Head of caudate nucleus (tissue), 42 donors: Measurements from ENCODE around the gene FBXL7.

Source experiments
- DNase-seq, 42 donors: peaks; one replicate each; pipeline versions ENCODE4 v3.0.0 to v3.0.0-alpha.2; 2020 to 2021; ENCODE audit warnings: mixed read lengths in 7 of 42
- intact Hi-C: fragments of 100-400 bp; cut with DNase I; formaldehyde crosslinking; loops from one replicate; pipeline ENCODE4 v1.15.0; 2022

Gene FBXL7

GRCh38 chr5:15785531-15785981, 285.6 kb downstream of the FBXL7 start:
- intact Hi-C loops = no loop called here
- DNase-seq = peak in 32 of 42 donors; percentile 19 to 74 (median 47)

GRCh38 chr5:15786326-15786725, 286.3 kb downstream of the FBXL7 start:
- intact Hi-C loops = no loop called here
- no peak for DNase-seq

- intact Hi-C loops = no loop called here
- no peak for DNase-seq
These were observed 286.9 kb downstream of the FBXL7 start for GRCh38 chr5:15786884-15787283.

GRCh38 chr5:15787681-15788080, 287.7 kb downstream of the FBXL7 start:
- DNase-seq = no peak
- intact Hi-C loops = no loop called here

GRCh38 chr5:15789642-15790041, 289.7 kb downstream of the FBXL7 start:
- no peak for DNase-seq

GRCh38 chr5:15790446-15791018, 290.6 kb downstream of the FBXL7 start:
- intact Hi-C loops = loop anchor here (5.0 kb wide), 1 partner anchor 288 kb away; the partner anchor contains the start of gene FBXL7
- no peak for DNase-seq

More at GRCh38 chr5:15789642-15790041, 289.7 kb downstream of the FBXL7 start:
- intact Hi-C loops = loop anchor here (5.0 kb wide), 1 partner anchor 287 kb away; the partner anchor contains the start of gene FBXL7

GRCh38 chr5:15791274-15791673, 291.3 kb downstream of the FBXL7 start:
- peak in 2 of 42 donors; percentile 37 to 60 for DNase-seq
- intact Hi-C loops = loop anchor here (5.0 kb wide), 1 partner anchor 289 kb away; the partner anchor contains the start of gene FBXL7

- DNase-seq = no peak
- intact Hi-C loops = loop anchor here (5.0 kb wide), 1 partner anchor 290 kb away; the partner anchor contains the start of gene FBXL7
These were observed 291.9 kb downstream of the FBXL7 start for GRCh38 chr5:15791859-15792258.

- intact Hi-C loops = loop anchor here (5.0 kb wide), 1 partner anchor 292 kb away; the partner anchor contains the start of gene FBXL7
- peak in 1 of 42 donors; percentile 53 for DNase-seq
These were observed 294.3 kb downstream of the FBXL7 start for GRCh38 chr5:15794052-15794985.

- DNase-seq = no peak
- intact Hi-C loops = no loop called here
These were observed 296.1 kb downstream of the FBXL7 start for GRCh38 chr5:15796096-15796495.

- DNase-seq = no peak
- intact Hi-C loops = no loop called here
These were observed 296.6 kb downstream of the FBXL7 start for GRCh38 chr5:15796557-15796956.

GRCh38 chr5:15797116-15797515, 297.1 kb downstream of the FBXL7 start:
- intact Hi-C loops = no loop called here
- DNase-seq = no peak

GRCh38 chr5:15798006-15798405, 298.0 kb downstream of the FBXL7 start:
- DNase-seq = peak in 7 of 42 donors; percentile 17 to 60 (median 36)

GRCh38 chr5:15799014-15799413, 299.0 kb downstream of the FBXL7 start:
- intact Hi-C loops = no loop called here
- no peak for DNase-seq

More at GRCh38 chr5:15798006-15798405, 298.0 kb downstream of the FBXL7 start:
- intact Hi-C loops = no loop called here

- intact Hi-C loops = no loop called here
- no peak for DNase-seq
These were observed 299.6 kb downstream of the FBXL7 start for GRCh38 chr5:15799612-15800011.

- no peak for DNase-seq
- intact Hi-C loops = no loop called here
These were observed 303.3 kb downstream of the FBXL7 start for GRCh38 chr5:15803280-15803679.

GRCh38 chr5:15806613-15807012, 306.6 kb downstream of the FBXL7 start:
- intact Hi-C loops = no loop called here
- no peak for DNase-seq

- no peak for DNase-seq
- intact Hi-C loops = no loop called here
These were observed 307.3 kb downstream of the FBXL7 start for GRCh38 chr5:15807248-15807647.

GRCh38 chr5:15807871-15808270, 307.9 kb downstream of the FBXL7 start:
- DNase-seq = peak in 36 of 42 donors; percentile 6 to 82 (median 50)
- intact Hi-C loops = no loop called here

- intact Hi-C loops = no loop called here
- no peak for DNase-seq
These were observed 308.6 kb downstream of the FBXL7 start for GRCh38 chr5:15808577-15808976.
